Panc1 (cell line): Measurements from ENCODE around the gene FPR2. TPM values are rescaled to one million over a fixed set of nuclear protein-coding genes. Genes with fewer than 3 reads are reported as not detected.

ENCODE experiments used
- ATAC-seq: fragments of 200-7000 bp; cut with Tn5 transposase; 2 replicates; pipeline ENCODE4 v1.9.1; 2020; ENCODE audit warnings: mild to moderate bottlenecking, moderate library complexity
- BruUV-seq: library from RNA; stranded (reverse); fragments of 400-500 nt; replicated peaks from 2 replicates; lab custom pipeline; 2021; lab: Mats Ljungman, UMichigan
- CTCF ChIA-PET: fragments of 300-600 bp; sonication (Branson Sonifier 250); formaldehyde crosslinking; loops from one replicate; lab custom pipeline; 2022; ENCODE audit warnings: antibody characterized with exemption; lab: Charles Lee
- POLR2A ChIA-PET: fragments of 300-600 bp; sonication (Branson Sonifier 250); formaldehyde crosslinking; loops from one replicate; lab custom pipeline; 2022; ENCODE audit warnings: antibody characterized with exemption; lab: Charles Lee
- DNase-seq: peaks from one replicate; pipeline ENCODE4 v3.0.0-alpha.2; 2010; ENCODE audit warnings: low read depth, low spot score
- H3K27ac ChIP-seq: 2 replicates; pipeline ENCODE4 v1.5.1; 2011; ENCODE audit warnings: mild to moderate bottlenecking, low read length, inconsistent platforms
- H3K27me3 ChIP-seq: fragments of 200-500 bp; sonication (Bioruptor generic); 2 replicates; pipeline ENCODE4 v1.6.0; 2014; ENCODE audit warnings: low read length, inconsistent platforms; ENCODE audit not compliant: control insufficient read depth, insufficient read depth
- H3K36me3 ChIP-seq: fragments of 200-500 bp; sonication (Bioruptor generic); 2 replicates; pipeline ENCODE4 v1.5.1; 2014; ENCODE audit warnings: inconsistent platforms, mild to moderate bottlenecking, low read length, moderate library complexity; ENCODE audit not compliant: control insufficient read depth, insufficient read depth
- H3K4me1 ChIP-seq: 2 replicates; pipeline ENCODE4 v1.5.1; 2011; ENCODE audit warnings: inconsistent platforms, mild to moderate bottlenecking, low read length, moderate library complexity; ENCODE audit not compliant: control insufficient read depth, insufficient read depth
- H3K4me3 ChIP-seq, 2 experiments: 2 replicates each; pipeline ENCODE4 v1.5.1; 2011 to 2012; ENCODE audit warnings: low read depth in 2 of 2, low read length in 2 of 2, mild to moderate bottlenecking in 2 of 2, inconsistent platforms in 1 of 2, moderate library complexity in 1 of 2
- H3K9me3 ChIP-seq: fragments of 200-500 bp; sonication (Bioruptor generic); 2 replicates; pipeline ENCODE4 v1.5.1; 2014; ENCODE audit warnings: low read depth, mild to moderate bottlenecking, inconsistent platforms, low read length, moderate library complexity; ENCODE audit not compliant: control insufficient read depth, insufficient read depth
- POLR2AphosphoS5 ChIP-seq: IDR thresholded peaks from 2 replicates; pipeline ENCODE4 v1.6.1; 2012; ENCODE audit warnings: mild to moderate bottlenecking, low read depth, low read length, moderate library complexity
- REST ChIP-seq, 2 experiments: IDR thresholded peaks; 2 replicates each; pipeline ENCODE4 v1.6.1; 2011 to 2012; ENCODE audit warnings: low read depth in 2 of 2, control low read depth in 1 of 2, low read length in 1 of 2, mild to moderate bottlenecking in 1 of 2, moderate library complexity in 1 of 2; ENCODE audit not compliant: insufficient read depth in 1 of 2
- SIN3A ChIP-seq: IDR thresholded peaks from 2 replicates; pipeline ENCODE4 v1.6.1; 2012; ENCODE audit warnings: low read depth, mild to moderate bottlenecking, low read length, moderate library complexity, borderline replicate concordance; ENCODE audit not compliant: insufficient read depth
- TCF7L2 ChIP-seq: IDR thresholded peaks from 2 replicates; pipeline ENCODE4 v1.6.1; 2011; ENCODE audit warnings: mild to moderate bottlenecking, low read depth, low read length, inconsistent platforms
- in situ Hi-C: cut with HindIII; loops from 2 replicates; pipeline ENCODE4 v1.10.0; 2016; ENCODE audit warnings: low sequenced_read_pairs, low pct_unique_long_range_greater_than_20kb
- intact Hi-C: fragments of 100-400 bp; cut with micrococcal nuclease; formaldehyde crosslinking; loops from one replicate; pipeline ENCODE4 v1.10.0; 2022; ENCODE audit not compliant: unreplicated experiment
- total RNA-seq: library from RNA; stranded (reverse); gene quantifications from one replicate; pipeline ENCODE4 v1.2.1, GENCODE V29; 2021; ENCODE audit not compliant: unreplicated experiment
- TF ChIP-seq, protein P1 (sequence below): fragments of 450-650 bp; IDR thresholded peaks from 2 replicates; pipeline ENCODE4 v1.5.1; 2017; ENCODE audit warnings: mild to moderate bottlenecking

Gene FPR2
- total RNA-seq, 1 experiment from 2014 or later = not detected

GRCh38 chr19:51810223-51810622, 49.2 kb downstream of the FPR2 start:
- TF ChIP-seq, protein P1, sequence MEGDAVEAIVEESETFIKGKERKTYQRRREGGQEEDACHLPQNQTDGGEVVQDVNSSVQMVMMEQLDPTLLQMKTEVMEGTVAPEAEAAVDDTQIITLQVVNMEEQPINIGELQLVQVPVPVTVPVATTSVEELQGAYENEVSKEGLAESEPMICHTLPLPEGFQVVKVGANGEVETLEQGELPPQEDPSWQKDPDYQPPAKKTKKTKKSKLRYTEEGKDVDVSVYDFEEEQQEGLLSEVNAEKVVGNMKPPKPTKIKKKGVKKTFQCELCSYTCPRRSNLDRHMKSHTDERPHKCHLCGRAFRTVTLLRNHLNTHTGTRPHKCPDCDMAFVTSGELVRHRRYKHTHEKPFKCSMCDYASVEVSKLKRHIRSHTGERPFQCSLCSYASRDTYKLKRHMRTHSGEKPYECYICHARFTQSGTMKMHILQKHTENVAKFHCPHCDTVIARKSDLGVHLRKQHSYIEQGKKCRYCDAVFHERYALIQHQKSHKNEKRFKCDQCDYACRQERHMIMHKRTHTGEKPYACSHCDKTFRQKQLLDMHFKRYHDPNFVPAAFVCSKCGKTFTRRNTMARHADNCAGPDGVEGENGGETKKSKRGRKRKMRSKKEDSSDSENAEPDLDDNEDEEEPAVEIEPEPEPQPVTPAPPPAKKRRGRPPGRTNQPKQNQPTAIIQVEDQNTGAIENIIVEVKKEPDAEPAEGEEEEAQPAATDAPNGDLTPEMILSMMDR = no peak
- TF ChIP-seq SIN3A (no peak), POLR2AphosphoS5 (no peak), REST (IDR thresholded peaks at IDR 0.05; ENCODE audit: insufficient read depth in 1 of 2, low read depth in 2 of 2, low read length in 1 of 2) (no peak), TCF7L2 (no peak)
- DNase-seq (no peak), ATAC-seq (no peak)
- no peaks in the 10 kb centered on the region for H3K4me1 ChIP-seq
- H3K27me3 ChIP-seq = no peaks in the 10 kb centered on the region
- intact Hi-C loops = no loop called here
- H3K9me3 ChIP-seq = no peaks in the 10 kb centered on the region
- H3K27ac ChIP-seq = no peak overlapping the region
- ChIA-PET POLR2A (no interaction called here), CTCF (no interaction called here)
- no TSS peak for BruUV-seq
- H3K36me3 ChIP-seq = no peaks in the 10 kb centered on the region
- in situ Hi-C loops = no loop called here
- no peak overlapping the region for H3K4me3 ChIP-seq

DNA sequence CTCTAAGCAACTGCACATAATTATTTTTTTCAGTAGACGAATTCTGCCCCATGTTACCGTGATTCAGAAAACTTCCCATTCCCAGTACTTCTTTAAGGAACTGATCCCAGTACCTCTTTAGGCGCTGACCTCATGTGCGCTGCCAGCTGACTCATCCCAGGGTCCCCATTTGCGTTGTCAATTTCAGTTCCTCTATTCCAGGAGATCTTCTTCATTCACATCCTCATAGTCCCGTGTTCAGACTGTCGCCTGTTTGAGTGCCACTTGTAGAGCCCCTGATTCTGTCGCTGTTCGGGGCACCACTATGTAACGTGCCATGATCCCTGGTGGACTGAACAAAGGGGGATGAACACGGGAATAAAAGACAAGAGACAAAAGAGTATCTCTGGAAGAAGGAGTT, 50.4 kb downstream of the FPR2 start:
- no TSS peak for BruUV-seq
- no peak for TF ChIP-seq TCF7L2
- no peak for TF ChIP-seq SIN3A
- TF ChIP-seq, protein P1 = no peak
- no peak for TF ChIP-seq REST (IDR thresholded peaks at IDR 0.05; ENCODE audit: insufficient read depth in 1 of 2, low read depth in 2 of 2, low read length in 1 of 2)
- Histone ChIP-seq H3K4me1 (no peaks in the 10 kb centered on the region), H3K4me3 (no peak overlapping the region), H3K9me3 (no peaks in the 10 kb centered on the region), H3K27me3 (no peaks in the 10 kb centered on the region), H3K27ac (no peak overlapping the region), H3K36me3 (no peaks in the 10 kb centered on the region)
- ChIA-PET CTCF (no interaction called here), POLR2A (no interaction called here)
- no peak for ATAC-seq
- in situ Hi-C loops (no loop called here), intact Hi-C loops (no loop called here)
- DNase-seq = no peak
